ENCODE data around the gene DPEP1. TPM values are rescaled to one million over a fixed set of nuclear protein-coding genes. Genes with fewer than 3 reads are reported as not detected.

The DPEP1 gene
- total RNA-seq, 1 donor, result 0.36 TPM

GRCh38 chr16:89596957-89597649, 16.3 kb upstream of the DPEP1 start:
- Histone ChIP-seq H3K9me3 (ENCODE audit: low read depth, low read length) (no peaks in the 10 kb centered on the region), H3K36me3 (ENCODE audit: insufficient read depth, low read length) (no peaks in the 10 kb centered on the region), H3K27ac (ENCODE audit: low read depth, low read length) (no peak overlapping the region), H2AFZ (ENCODE audit: low read length) (no peak overlapping the region), H3K4me3 (ENCODE audit: insufficient read depth, low read length) (no peak overlapping the region), H4K20me1 (ENCODE audit: insufficient read depth, low read length) (no peaks in the 10 kb centered on the region), H3K4me1 (ENCODE audit: insufficient read depth, low read length) (peaks cover 5% of the 10 kb centered on the region), H3K4me2 (ENCODE audit: insufficient read depth, low read length) (no peak overlapping the region), H3K27me3 (ENCODE audit: insufficient read depth, low read length) (no peaks in the 10 kb centered on the region), H3K79me2 (ENCODE audit: insufficient read depth, low read length) (no peaks in the 10 kb centered on the region)
- DNase-seq (ENCODE audit: insufficient read length, low spot score, missing footprints), result peak; percentile 88
- TF ChIP-seq CTCF (IDR thresholded peaks at IDR 0.05; ENCODE audit: extremely low read depth, low read depth, low read length), result no peak

- H3K9me3 ChIP-seq (ENCODE audit: low read depth, low read length), result no peaks in the 10 kb centered on the region
- H3K27ac ChIP-seq (ENCODE audit: low read depth, low read length), result no peak overlapping the region
- TF ChIP-seq CTCF (IDR thresholded peaks at IDR 0.05; ENCODE audit: extremely low read depth, low read depth, low read length), result no peak
- H3K27me3 ChIP-seq (ENCODE audit: insufficient read depth, low read length), result no peaks in the 10 kb centered on the region
- peaks cover 15% of the 10 kb centered on the region for H3K4me1 ChIP-seq (ENCODE audit: insufficient read depth, low read length)
- no peak overlapping the region for H3K4me2 ChIP-seq (ENCODE audit: insufficient read depth, low read length)
- no peak overlapping the region for H2AFZ ChIP-seq (ENCODE audit: low read length)
- no peaks in the 10 kb centered on the region for H4K20me1 ChIP-seq (ENCODE audit: insufficient read depth, low read length)
- H3K36me3 ChIP-seq (ENCODE audit: insufficient read depth, low read length), result no peaks in the 10 kb centered on the region
- H3K4me3 ChIP-seq (ENCODE audit: insufficient read depth, low read length), result no peak overlapping the region
- DNase-seq (ENCODE audit: insufficient read length, low spot score, missing footprints), result peak; percentile 97
- H3K79me2 ChIP-seq (ENCODE audit: insufficient read depth, low read length), result no peaks in the 10 kb centered on the region
Measured at GRCh38 chr16:89598199-89598598, 15.2 kb upstream of the DPEP1 start.

GRCh38 chr16:89599451-89599858, 14.0 kb upstream of the DPEP1 start:
- no peaks in the 10 kb centered on the region for H3K36me3 ChIP-seq (ENCODE audit: insufficient read depth, low read length)
- no peaks in the 10 kb centered on the region for H4K20me1 ChIP-seq (ENCODE audit: insufficient read depth, low read length)
- no peak overlapping the region for H3K4me3 ChIP-seq (ENCODE audit: insufficient read depth, low read length)
- no peak for DNase-seq (ENCODE audit: insufficient read length, low spot score, missing footprints)
- peak; percentile 28 for TF ChIP-seq CTCF (IDR thresholded peaks at IDR 0.05; ENCODE audit: extremely low read depth, low read depth, low read length)
- H3K4me1 ChIP-seq (ENCODE audit: insufficient read depth, low read length), result peaks cover 15% of the 10 kb centered on the region
- no peaks in the 10 kb centered on the region for H3K9me3 ChIP-seq (ENCODE audit: low read depth, low read length)
- no peak overlapping the region for H2AFZ ChIP-seq (ENCODE audit: low read length)
- no peaks in the 10 kb centered on the region for H3K27me3 ChIP-seq (ENCODE audit: insufficient read depth, low read length)
- H3K4me2 ChIP-seq (ENCODE audit: insufficient read depth, low read length), result no peak overlapping the region
- no peaks in the 10 kb centered on the region for H3K79me2 ChIP-seq (ENCODE audit: insufficient read depth, low read length)
- H3K27ac ChIP-seq (ENCODE audit: low read depth, low read length), result no peak overlapping the region

GRCh38 chr16:89599902-89600301, 13.5 kb upstream of the DPEP1 start:
- Histone ChIP-seq H3K4me2 (ENCODE audit: insufficient read depth, low read length) (no peak overlapping the region), H3K36me3 (ENCODE audit: insufficient read depth, low read length) (no peaks in the 10 kb centered on the region), H3K27me3 (ENCODE audit: insufficient read depth, low read length) (no peaks in the 10 kb centered on the region), H3K9me3 (ENCODE audit: low read depth, low read length) (no peaks in the 10 kb centered on the region), H3K79me2 (ENCODE audit: insufficient read depth, low read length) (no peaks in the 10 kb centered on the region), H3K4me3 (ENCODE audit: insufficient read depth, low read length) (no peak overlapping the region), H2AFZ (ENCODE audit: low read length) (no peak overlapping the region), H3K4me1 (ENCODE audit: insufficient read depth, low read length) (peaks cover 15% of the 10 kb centered on the region), H3K27ac (ENCODE audit: low read depth, low read length) (no peak overlapping the region), H4K20me1 (ENCODE audit: insufficient read depth, low read length) (no peaks in the 10 kb centered on the region)
- TF ChIP-seq CTCF (IDR thresholded peaks at IDR 0.05; ENCODE audit: extremely low read depth, low read depth, low read length), result no peak
- DNase-seq (ENCODE audit: insufficient read length, low spot score, missing footprints), result no peak

Measured in osteoblast (primary cell).